Stimulated activated naive CD8-positive, alpha-beta T cell treated with anti-CD3 and anti-CD28 coated beads, Interleukin-15, amount 100 ng/mL, for 72 hours (primary cell): Measurements from ENCODE around the gene RABL3.
"Not testable (repeated sequence)": the region's sequence is repeated elsewhere in the genome, so short reads cannot be mapped to it uniquely, and the experiment has no call there.

Experiments used
- ATAC-seq: fragments of 150-1000 bp; cut with Tn5 transposase; 2 replicates; pipeline ENCODE4 v1.10.0; 2021; ENCODE audit warnings: mild to moderate bottlenecking, moderate library complexity
- DNase-seq, 2 donors: peaks; one replicate each; pipeline ENCODE4 v3.0.0; 2021 to 2022
- H3K27ac Mint-ChIP-seq, 2 donors: one replicate each; pipeline ENCODE4 v1.8.0; 2022; ENCODE audit warnings: mild to moderate bottlenecking in 2 of 2, mixed read lengths in 2 of 2, moderate library complexity in 2 of 2
- H3K27me3 Mint-ChIP-seq: one replicate; pipeline ENCODE4 v1.8.0; 2022; ENCODE audit warnings: mixed read lengths
- H3K4me1 Mint-ChIP-seq: one replicate; pipeline ENCODE4 v1.8.0; 2022; ENCODE audit warnings: mild to moderate bottlenecking, mixed read lengths
- H3K4me3 Mint-ChIP-seq, 2 donors: one replicate each; pipeline ENCODE4 v1.8.0; 2022; ENCODE audit warnings: mild to moderate bottlenecking in 2 of 2, mixed read lengths in 2 of 2, moderate library complexity in 1 of 2
- H3K9me3 Mint-ChIP-seq, 2 donors: one replicate each; pipeline ENCODE4 v1.8.0; 2022; ENCODE audit warnings: mixed read lengths in 2 of 2

The RABL3 gene

DNA sequence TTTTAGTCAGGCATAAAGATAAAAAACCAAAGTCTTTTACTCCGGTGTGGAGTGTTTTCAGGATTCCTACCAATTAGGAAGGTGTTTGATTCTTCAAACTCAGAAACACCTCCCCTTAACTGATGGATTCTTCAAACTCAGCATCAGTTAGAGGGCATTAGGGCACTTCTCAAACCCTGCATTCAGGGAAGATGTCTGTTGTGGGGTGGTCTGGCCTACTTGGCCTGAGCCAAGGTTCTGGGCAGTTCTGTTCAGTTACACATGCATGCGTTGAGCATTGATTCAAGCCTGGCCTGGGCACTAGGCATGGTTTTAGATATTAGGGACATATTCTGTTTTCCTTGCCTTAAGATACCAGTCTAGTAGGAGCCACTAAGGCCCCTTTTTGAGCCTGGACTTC lies 61.3 kb downstream of the RABL3 start:
- no peak overlapping the region for H3K27ac Mint-ChIP-seq
- ATAC-seq = no peak
- no peaks in the 10 kb centered on the region for H3K27me3 Mint-ChIP-seq
- DNase-seq = no peak
- H3K4me3 Mint-ChIP-seq = no peak overlapping the region
- peaks cover 4 to 18% of the 10 kb centered on the region in 2 donors for H3K9me3 Mint-ChIP-seq
- peaks cover 9% of the 10 kb centered on the region for H3K4me1 Mint-ChIP-seq

DNA sequence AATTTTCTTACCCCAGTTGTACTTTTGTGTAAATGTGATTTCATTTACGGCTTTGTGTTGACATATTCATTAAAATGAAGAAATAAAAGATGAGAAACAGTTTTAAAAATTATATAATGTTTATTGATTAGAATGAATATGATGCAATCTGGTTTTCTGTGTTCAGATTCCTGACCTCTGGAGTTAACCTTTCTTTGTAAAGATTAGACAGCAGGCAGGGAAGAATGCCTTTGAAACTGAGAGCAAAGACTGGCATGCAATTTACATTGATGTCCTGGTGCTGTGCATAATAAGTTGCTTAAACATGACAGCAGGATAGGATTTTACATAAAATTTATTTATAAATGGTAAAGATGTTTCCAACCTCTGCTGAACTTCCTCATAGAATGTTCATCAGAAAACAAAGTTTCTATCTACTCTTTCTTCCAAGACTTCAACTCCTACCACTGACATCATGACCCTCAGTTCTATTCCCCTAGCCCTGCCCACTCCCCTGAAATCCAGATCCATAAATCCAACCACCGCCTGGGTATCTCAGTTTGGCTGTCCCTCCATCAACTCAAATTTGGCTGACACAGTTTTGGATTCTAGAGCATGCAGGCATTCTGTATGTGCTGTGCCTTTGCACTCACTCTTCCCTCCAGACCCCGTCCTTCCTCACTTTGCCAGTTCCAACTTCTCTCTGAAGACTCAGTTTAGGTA lies 62.0 kb downstream of the RABL3 start:
- ATAC-seq = no peak
- H3K4me3 Mint-ChIP-seq = no peak overlapping the region
- H3K9me3 Mint-ChIP-seq = peaks cover 8 to 18% of the 10 kb centered on the region in 2 donors
- no peak for DNase-seq
- peaks cover 9% of the 10 kb centered on the region for H3K4me1 Mint-ChIP-seq
- H3K27ac Mint-ChIP-seq = peak overlapping the region in 1 of 2 donors; percentile 31
- no peaks in the 10 kb centered on the region for H3K27me3 Mint-ChIP-seq

DNA sequence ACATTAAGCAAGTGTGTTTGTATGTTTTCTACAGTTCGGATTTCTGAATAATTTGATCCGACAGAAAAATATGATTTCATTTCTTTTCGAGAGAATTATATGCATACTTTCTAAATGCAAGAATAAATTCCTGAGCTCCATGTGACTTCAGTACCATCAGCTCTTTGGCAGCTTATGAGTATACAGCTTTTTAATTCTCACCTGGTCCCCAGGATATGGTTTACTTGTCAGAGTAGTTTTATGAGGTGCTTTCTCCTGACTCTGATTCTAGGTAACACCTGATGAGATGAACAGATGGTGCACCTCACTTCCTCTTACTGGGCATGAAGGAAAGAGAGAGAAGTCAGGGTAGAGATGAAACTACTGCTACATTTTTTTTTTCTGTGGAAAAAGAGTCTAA lies 63.3 kb downstream of the RABL3 start:
- ATAC-seq = no peak
- peaks cover 9% of the 10 kb centered on the region for H3K4me1 Mint-ChIP-seq
- H3K4me3 Mint-ChIP-seq = no peak overlapping the region
- DNase-seq = no peak
- no peak overlapping the region for H3K27ac Mint-ChIP-seq
- no peaks in the 10 kb centered on the region for H3K27me3 Mint-ChIP-seq
- H3K9me3 Mint-ChIP-seq = peaks cover 9 to 18% of the 10 kb centered on the region in 2 donors

DNA sequence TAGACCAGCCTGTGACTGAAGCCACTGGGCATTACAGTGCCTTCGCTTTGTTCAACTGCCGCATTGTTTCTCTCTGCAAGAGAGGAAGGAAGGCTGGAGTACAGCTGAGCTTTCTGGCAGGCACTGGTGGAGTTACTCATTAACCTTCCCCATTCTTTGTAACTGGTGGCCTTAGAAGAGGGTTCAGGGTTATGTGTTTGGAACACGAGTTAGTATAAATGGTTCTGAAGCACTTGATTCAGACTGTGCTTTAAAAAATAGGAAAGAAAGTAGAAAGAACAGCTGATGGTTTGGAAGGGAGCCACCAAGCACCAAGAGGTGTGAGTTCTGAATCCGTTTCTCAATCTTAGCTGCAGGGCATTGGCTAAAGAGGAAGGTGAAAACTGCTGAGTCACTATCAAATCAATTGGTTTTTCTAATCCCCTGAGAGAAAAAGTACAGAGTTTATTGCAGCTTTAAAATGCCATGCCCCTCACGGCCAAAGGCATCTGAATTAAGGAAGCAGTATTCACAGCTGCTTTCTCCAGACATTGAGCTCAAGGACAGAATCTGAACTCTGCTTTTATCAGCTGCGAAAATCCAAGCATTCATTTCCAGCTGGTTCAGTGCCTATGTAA lies 63.9 kb downstream of the RABL3 start:
- peak overlapping the region in 1 of 2 donors; percentile 17 for H3K27ac Mint-ChIP-seq
- DNase-seq (no peak), ATAC-seq (no peak)
- no peaks in the 10 kb centered on the region for H3K27me3 Mint-ChIP-seq
- H3K4me3 Mint-ChIP-seq = no peak overlapping the region
- peaks cover 9 to 18% of the 10 kb centered on the region in 2 donors for H3K9me3 Mint-ChIP-seq
- H3K4me1 Mint-ChIP-seq = peaks cover 9% of the 10 kb centered on the region

DNA sequence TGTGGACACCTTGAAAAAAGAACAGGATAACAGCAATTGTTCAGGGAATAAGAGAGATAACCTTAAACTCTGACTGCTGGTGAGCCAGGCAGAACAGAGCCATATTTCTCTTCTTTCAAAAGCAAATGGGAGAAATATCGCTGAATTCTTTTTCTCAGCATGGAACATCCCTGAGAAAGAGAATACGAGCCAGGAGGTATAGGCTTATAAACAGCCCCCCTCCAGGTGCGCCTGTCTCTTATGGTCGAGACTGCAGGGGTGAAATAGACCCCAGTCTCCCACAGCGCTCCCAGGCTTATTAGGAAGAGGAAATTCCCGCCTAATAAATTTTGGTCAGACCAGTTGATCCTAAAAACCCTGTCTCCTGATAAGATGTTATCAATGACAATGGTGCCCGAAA lies 65.1 kb downstream of the RABL3 start:
- H3K27me3 Mint-ChIP-seq, ATAC-seq, H3K4me1 Mint-ChIP-seq, H3K27ac Mint-ChIP-seq, DNase-seq, H3K4me3 Mint-ChIP-seq: not testable (repeated sequence)
- H3K9me3 Mint-ChIP-seq = peaks cover 9 to 18% of the 10 kb centered on the region in 2 donors

DNA sequence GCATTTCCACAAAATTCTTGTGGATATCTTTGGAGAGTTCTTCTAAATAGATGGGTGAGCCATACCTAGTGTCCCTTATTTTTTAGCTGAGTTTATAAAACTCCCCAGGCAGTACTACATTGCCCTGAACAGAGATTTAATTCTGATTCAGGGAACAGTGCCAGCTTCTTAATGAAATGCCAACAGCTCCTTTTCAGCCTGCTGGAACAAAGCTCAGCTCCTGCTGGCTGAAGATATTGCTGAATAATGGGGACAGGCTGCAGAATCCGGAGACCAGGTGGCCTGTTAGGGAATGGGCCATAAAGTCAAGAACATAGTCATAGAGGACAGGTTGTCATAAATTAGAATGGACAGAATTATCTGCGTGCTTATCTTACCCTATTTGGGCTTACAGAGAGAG lies 69.2 kb downstream of the RABL3 start:
- H3K4me1 Mint-ChIP-seq = peaks cover under 1% of the 10 kb centered on the region
- ATAC-seq (no peak), DNase-seq (no peak)
- H3K4me3 Mint-ChIP-seq = no peak overlapping the region
- H3K9me3 Mint-ChIP-seq = peaks cover 9 to 24% of the 10 kb centered on the region in 2 donors
- H3K27ac Mint-ChIP-seq = no peak overlapping the region
- H3K27me3 Mint-ChIP-seq = no peaks in the 10 kb centered on the region

DNA sequence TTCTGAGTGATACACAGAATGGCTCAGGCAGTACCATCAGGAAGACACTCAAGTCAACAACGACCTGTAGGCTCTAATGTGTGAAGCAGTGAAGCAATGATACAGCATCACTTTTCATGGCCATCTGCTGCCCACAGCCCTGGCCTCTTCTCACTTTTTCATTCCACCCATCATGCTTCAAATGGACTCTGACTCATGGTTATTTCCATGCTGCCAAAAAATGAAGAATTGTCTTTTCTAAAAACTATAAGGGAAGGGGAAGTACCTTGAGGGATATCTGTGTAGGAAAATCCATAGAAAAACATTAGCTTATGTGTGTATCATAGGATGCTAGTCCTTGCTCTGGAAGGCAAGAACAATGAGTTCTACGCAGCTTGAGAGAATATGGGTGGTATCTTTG lies 71.7 kb downstream of the RABL3 start:
- ATAC-seq (no peak), DNase-seq (no peak)
- Mint-ChIP-seq H3K27ac (no peak overlapping the region), H3K27me3 (no peaks in the 10 kb centered on the region), H3K4me1 (no peaks in the 10 kb centered on the region), H3K9me3 (peaks cover 3 to 6% of the 10 kb centered on the region in 2 donors), H3K4me3 (no peak overlapping the region)

DNA sequence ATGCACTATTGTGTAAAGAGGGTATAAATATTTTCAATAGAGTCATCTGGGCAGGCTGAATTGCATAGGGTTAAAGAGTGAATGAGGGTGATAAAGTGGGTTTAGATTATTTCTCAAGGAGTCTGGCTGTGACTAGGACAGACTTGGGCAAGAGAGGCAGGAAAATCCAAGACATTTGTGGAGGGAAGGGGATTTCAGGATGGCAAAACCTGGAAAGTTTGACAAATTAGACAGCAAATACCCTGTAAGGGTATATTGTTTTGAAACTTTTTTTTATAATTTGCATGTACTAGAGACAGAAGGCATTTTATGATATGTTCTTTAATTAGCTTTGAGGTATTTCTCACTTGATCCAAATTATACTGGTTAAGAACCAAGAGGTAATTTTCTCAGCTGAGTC lies 77.4 kb downstream of the RABL3 start:
- H3K4me3 Mint-ChIP-seq = no peak overlapping the region
- DNase-seq (no peak), ATAC-seq (no peak)
- H3K27ac Mint-ChIP-seq = no peak overlapping the region
- no peaks in the 10 kb centered on the region for H3K4me1 Mint-ChIP-seq
- H3K27me3 Mint-ChIP-seq = no peaks in the 10 kb centered on the region
- peaks cover 4 to 6% of the 10 kb centered on the region in 2 donors for H3K9me3 Mint-ChIP-seq

DNA sequence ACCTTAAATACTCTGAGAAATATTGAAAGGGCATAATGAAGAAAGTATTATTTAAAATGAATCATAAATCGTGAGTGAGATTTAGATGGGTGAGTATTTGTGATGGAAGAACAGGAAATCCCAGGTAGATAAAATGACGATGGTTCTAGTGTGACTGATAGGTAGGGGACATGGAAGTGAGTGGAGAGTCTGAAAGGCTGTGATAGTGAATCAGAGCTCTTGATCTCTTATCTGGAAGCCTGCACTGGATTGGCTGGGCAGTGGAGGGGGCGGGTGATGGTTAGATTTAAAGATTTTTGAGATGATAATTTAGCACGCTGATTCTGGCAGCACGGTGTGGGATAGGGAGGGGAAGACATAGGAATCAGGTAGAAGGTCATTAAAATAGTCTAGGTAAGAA lies 80.4 kb downstream of the RABL3 start:
- DNase-seq (no peak), ATAC-seq (no peak)
- Mint-ChIP-seq H3K4me1 (no peaks in the 10 kb centered on the region), H3K27ac (no peak overlapping the region), H3K4me3 (no peak overlapping the region), H3K27me3 (no peaks in the 10 kb centered on the region), H3K9me3 (peaks cover 0 to 10% of the 10 kb centered on the region in 2 donors)

DNA sequence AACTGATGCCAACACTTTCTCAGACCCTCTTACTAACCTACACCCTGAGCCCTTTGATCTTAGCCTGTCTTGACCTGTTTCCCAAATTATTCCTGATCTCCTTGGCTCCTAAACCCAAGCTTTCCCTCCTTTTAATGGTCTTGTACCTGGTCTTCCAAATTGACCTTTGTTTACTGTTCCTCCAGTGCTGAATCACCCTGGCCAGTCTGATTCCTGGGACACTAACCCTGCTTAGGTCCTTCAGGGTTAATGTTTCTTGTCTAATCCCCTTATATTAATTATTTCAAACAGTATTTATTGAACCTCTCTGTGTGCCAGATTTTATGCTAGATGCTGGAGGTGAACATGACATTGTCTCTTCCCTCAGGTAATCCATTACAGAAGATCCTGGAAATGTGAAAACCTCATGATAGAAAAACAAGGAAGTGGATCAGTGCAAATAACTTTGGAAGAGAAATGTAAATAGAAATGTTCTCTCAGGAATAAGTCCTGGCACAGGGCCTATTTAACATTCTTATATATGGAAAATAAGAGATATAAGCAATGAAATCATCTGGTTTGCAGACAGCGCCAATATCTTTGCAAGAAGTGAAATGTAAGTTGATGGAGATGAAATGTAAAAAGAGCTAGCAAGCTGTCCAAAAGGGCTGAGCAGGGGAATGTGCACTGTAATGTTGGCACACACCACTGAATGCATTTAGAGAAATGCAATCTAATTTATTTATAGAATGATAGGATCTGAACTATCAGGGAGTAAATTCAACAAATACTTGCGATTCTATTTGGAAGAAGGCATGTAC lies 81.0 kb downstream of the RABL3 start:
- DNase-seq = no peak
- Mint-ChIP-seq H3K27ac (no peak overlapping the region), H3K4me1 (no peaks in the 10 kb centered on the region), H3K9me3 (peaks cover 0 to 10% of the 10 kb centered on the region in 2 donors), H3K27me3 (no peaks in the 10 kb centered on the region), H3K4me3 (no peak overlapping the region)
- ATAC-seq = no peak

DNA sequence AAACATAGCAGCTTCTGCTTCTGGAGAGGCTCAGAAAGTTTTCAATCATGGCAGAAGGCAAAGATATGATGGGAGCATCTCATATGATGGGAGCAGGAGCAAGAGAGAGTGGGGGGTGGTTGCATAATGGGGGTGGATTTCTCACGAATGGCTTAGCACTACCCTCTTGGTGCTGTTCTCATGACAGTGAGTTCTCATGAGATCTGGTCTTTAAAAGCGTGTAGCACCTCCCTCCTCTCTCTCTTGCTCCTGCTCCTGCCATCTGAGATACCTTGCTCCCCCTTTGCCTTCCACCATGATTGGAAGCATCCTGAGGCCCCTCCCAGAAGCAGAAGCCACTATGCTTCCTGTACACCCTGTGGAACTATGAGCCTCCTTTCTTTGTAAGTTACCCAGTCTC lies 82.5 kb downstream of the RABL3 start:
- Mint-ChIP-seq H3K4me3 (no peak overlapping the region), H3K4me1 (no peaks in the 10 kb centered on the region), H3K9me3 (peaks cover 0 to 10% of the 10 kb centered on the region in 2 donors), H3K27ac (no peak overlapping the region), H3K27me3 (no peaks in the 10 kb centered on the region)
- DNase-seq (no peak), ATAC-seq (no peak)

DNA sequence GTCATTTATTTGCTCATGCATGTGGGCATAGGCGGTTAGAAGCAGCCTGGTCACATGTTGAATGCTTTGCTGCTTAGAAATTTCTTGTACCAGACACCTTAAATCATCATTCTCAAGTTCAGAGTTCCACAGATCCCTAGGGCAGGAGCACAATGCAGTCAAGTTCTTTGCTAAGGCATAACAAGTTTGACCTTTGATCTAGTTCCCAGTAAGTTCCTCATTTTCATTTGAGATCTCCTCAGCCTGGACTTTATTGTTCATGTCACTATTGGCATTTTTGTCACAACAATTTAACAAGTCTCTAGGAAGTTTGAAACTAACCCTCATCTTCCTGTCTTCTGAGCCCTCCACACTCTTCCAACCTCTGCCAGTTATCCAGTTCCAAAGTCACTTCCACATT lies 83.0 kb downstream of the RABL3 start:
- DNase-seq = no peak
- Mint-ChIP-seq H3K4me3 (no peak overlapping the region), H3K9me3 (peaks cover 0 to 10% of the 10 kb centered on the region in 2 donors), H3K27ac (no peak overlapping the region), H3K27me3 (no peaks in the 10 kb centered on the region), H3K4me1 (no peaks in the 10 kb centered on the region)
- no peak for ATAC-seq

DNA sequence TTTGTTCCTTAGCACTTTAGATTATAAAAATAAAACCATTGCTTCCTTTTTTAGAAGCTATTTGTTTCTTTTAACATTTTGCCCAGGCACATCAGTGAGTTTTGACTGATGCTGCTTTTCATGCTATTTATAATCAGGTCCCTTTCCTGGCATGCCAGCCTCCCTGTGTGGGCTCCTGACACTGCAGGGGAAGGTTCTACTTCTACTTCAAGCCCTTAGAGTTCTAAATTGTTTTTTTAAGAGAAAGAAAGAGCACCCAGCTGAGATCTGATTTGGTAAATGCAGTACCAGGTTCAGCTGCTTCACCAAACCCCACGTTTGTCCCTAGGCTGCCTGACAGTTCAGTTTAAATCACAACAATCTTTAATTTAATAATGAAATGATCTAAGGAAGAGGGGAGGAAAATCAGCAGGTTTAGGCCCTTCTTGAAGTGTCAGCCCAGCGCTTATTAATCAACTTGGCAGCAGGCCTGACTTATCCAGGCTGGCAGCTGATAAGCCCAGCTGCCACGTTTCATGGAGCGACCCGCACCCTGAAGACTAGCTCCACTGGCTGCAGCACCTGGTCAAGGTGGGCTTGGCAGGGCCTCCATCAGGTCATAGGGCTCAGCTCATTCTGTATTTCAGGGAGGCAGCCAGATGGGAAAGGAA lies 89.3 kb downstream of the RABL3 start:
- ATAC-seq = no peak
- no peaks in the 10 kb centered on the region for H3K4me1 Mint-ChIP-seq
- no peaks in the 10 kb centered on the region for H3K27me3 Mint-ChIP-seq
- no peak overlapping the region for H3K27ac Mint-ChIP-seq
- H3K4me3 Mint-ChIP-seq = no peak overlapping the region
- H3K9me3 Mint-ChIP-seq = peaks cover 0 to 4% of the 10 kb centered on the region in 2 donors
- DNase-seq = no peak

DNA sequence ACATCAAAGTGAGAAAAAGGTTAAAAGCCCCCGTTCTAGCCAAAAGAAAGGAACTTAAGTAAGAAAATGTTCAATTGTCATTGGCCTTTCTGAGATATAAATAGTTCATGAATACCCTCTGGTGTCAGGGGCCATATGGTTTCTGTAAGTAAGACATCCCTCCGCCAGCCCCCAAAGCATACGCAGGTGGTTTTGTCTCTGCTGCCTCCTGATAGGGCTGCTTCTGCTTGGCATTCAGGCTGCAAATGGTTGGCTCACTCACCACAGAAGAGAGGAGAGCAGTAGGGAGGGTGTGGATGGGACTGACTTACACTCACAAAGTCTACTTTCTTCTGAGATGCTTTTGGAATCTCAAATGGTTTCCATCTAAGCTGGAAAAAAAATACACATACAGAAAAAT lies 90.0 kb downstream of the RABL3 start:
- H3K4me3 Mint-ChIP-seq = no peak overlapping the region
- no peaks in the 10 kb centered on the region for H3K27me3 Mint-ChIP-seq
- no peaks in the 10 kb centered on the region for H3K9me3 Mint-ChIP-seq
- ATAC-seq = no peak
- no peak overlapping the region for H3K27ac Mint-ChIP-seq
- H3K4me1 Mint-ChIP-seq = no peaks in the 10 kb centered on the region
- DNase-seq = no peak

DNA sequence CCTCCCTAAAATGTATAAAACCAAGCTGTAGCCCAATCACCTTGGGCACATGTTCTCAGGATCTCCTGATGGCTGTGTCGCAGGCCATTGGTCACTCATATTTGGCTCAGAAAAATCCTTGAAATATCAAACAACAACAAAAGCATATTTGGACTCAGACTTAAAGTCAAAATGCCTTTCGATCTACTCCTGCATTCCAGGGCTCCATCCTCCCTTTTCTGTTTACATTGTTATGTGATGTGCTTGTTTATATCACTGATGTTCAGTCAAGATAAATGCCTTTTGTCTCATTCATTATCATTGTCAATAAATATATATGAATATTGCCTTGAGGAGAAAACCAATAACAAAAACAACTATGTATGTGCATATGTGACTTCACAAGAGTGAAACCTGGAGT lies 92.0 kb downstream of the RABL3 start:
- ATAC-seq = no peak
- no peak for DNase-seq
- no peaks in the 10 kb centered on the region for H3K27me3 Mint-ChIP-seq
- H3K4me1 Mint-ChIP-seq = no peaks in the 10 kb centered on the region
- H3K27ac Mint-ChIP-seq = peak overlapping the region in 1 of 2 donors; percentile 51
- no peaks in the 10 kb centered on the region for H3K9me3 Mint-ChIP-seq
- H3K4me3 Mint-ChIP-seq = no peak overlapping the region

DNA sequence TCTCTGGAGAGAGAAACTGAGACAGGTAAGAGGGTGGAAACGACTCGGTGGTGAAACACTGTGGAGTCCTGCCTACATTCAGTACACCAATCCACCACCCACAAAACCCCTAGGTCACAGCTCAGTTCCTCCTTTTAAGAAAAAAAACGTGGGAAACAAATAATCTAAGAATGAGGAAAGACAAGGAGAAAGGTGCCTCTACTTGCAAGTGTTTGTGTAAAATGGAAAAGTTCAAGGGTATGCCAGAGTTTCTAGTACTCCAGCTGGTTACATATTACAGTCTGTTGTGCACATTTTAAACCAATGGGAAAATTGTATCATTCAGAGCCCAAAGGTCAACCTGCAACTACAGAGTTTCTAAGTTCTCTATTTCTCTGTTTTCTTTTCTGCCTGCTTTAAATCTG lies 92.5 kb downstream of the RABL3 start:
- ATAC-seq = no peak
- Mint-ChIP-seq H3K27ac (peak overlapping the region in 1 of 2 donors; percentile 76), H3K27me3 (no peaks in the 10 kb centered on the region), H3K4me3 (no peak overlapping the region), H3K9me3 (no peaks in the 10 kb centered on the region), H3K4me1 (no peaks in the 10 kb centered on the region)
- DNase-seq = no peak
